Measurements from ENCODE around the gene ZNF710. TPM values are rescaled to one million over a fixed set of nuclear protein-coding genes. Genes with fewer than 3 reads are reported as not detected.
A peak's percentile ranks its signal among the peaks of the same experiment; 100 is the strongest.

ZNF710 gene
- total and polyA plus RNA-seq, 9 of the 15 experiments (the other 6 are each of a cell fraction or from before 2014, with no cell fraction given) = 0.56 to 14.2 (median 5.2) TPM

DNA sequence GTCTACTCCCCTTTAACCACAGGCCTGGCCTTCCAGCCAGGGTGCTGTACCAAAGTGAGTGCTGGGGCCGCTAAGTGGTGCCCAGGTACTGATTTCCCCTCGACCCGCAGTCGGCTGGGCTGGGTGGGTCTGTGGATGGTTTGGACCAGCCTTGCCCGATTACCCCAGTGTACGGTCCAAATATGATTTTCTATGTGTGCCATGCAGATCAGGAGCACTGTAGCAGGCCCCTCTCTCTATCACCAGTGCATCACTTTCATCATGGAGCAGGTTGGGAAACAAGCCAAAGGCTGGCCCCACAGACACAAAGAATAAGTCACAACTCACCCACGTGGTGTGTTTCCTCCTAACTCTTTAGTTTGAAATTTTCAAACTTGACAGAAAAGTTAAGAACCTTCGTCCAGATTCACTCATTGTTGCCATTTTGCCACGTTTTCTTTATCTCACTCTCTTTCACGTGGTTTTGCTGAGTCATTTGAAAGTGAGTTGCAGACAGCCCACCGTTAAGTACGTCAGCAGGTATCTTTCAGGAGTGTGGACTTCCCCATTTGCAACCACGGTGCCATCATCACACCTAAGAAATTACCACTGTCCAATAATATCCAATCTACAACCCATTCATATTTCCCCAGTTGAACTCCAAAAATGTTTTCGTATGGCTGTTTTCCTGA lies 37.0 kb downstream of the ZNF710 start (continued):
- TF ChIP-seq, protein P1, sequence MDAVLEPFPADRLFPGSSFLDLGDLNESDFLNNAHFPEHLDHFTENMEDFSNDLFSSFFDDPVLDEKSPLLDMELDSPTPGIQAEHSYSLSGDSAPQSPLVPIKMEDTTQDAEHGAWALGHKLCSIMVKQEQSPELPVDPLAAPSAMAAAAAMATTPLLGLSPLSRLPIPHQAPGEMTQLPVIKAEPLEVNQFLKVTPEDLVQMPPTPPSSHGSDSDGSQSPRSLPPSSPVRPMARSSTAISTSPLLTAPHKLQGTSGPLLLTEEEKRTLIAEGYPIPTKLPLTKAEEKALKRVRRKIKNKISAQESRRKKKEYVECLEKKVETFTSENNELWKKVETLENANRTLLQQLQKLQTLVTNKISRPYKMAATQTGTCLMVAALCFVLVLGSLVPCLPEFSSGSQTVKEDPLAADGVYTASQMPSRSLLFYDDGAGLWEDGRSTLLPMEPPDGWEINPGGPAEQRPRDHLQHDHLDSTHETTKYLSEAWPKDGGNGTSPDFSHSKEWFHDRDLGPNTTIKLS (IDR thresholded peaks at IDR 0.05; ENCODE audit: borderline replicate concordance, low read depth) = 0 out of 2 replicates have a peak, but pooled peaks have one; percentile 35
- TF ChIP-seq HINFP (tag; conservative IDR thresholded peaks at IDR 0.05; ENCODE audit: low read depth) = no peak
- TF ChIP-seq, protein P2, sequence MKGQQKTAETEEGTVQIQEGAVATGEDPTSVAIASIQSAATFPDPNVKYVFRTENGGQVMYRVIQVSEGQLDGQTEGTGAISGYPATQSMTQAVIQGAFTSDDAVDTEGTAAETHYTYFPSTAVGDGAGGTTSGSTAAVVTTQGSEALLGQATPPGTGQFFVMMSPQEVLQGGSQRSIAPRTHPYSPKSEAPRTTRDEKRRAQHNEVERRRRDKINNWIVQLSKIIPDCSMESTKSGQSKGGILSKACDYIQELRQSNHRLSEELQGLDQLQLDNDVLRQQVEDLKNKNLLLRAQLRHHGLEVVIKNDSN (CRISPR knock-in tag; IDR thresholded peaks at IDR 0.05) = no peak
- TF ChIP-seq, protein P3, sequence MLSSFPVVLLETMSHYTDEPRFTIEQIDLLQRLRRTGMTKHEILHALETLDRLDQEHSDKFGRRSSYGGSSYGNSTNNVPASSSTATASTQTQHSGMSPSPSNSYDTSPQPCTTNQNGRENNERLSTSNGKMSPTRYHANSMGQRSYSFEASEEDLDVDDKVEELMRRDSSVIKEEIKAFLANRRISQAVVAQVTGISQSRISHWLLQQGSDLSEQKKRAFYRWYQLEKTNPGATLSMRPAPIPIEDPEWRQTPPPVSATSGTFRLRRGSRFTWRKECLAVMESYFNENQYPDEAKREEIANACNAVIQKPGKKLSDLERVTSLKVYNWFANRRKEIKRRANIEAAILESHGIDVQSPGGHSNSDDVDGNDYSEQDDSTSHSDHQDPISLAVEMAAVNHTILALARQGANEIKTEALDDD (IDR thresholded peaks at IDR 0.05) = no peak
- TF ChIP-seq ZNF77 (CRISPR knock-in tag; IDR thresholded peaks at IDR 0.05) = no peak
- TF ChIP-seq ZNF830 (CRISPR knock-in tag; IDR thresholded peaks at IDR 0.05) = no peak
- TF ChIP-seq PHB (CRISPR knock-in tag; IDR thresholded peaks at IDR 0.05) = no peak
- no peak for TF ChIP-seq PURB (CRISPR knock-in tag; IDR thresholded peaks at IDR 0.05; ENCODE audit: low read depth)
- TF ChIP-seq TAF9B (IDR thresholded peaks at IDR 0.05; ENCODE audit: partially characterized antibody) = no peak
- TF ChIP-seq BCOR (IDR thresholded peaks at IDR 0.05) = 0 out of 2 replicates have a peak, but pooled peaks have one; percentile 30
- no peak for TF ChIP-seq ZNF444 (CRISPR knock-in tag; IDR thresholded peaks at IDR 0.05)
- no peak for TF ChIP-seq ZNF717 (CRISPR knock-in tag; IDR thresholded peaks at IDR 0.05)
- no peak for TF ChIP-seq STAT5A (IDR thresholded peaks at IDR 0.05; ENCODE audit: borderline replicate concordance, low read length)
- no peak for TF ChIP-seq CREB5 (CRISPR knock-in tag; IDR thresholded peaks at IDR 0.05)
- TF ChIP-seq ZNF134 (CRISPR knock-in tag; conservative IDR thresholded peaks at IDR 0.05) = no peak
- TF ChIP-seq ZNF589 (CRISPR knock-in tag; IDR thresholded peaks at IDR 0.05; ENCODE audit: low read depth) = peak; percentile 71; the same call in 1 of the 2 replicates
- no peak for TF ChIP-seq STAT5B (CRISPR knock-in tag; IDR thresholded peaks at IDR 0.05)
- TF ChIP-seq, protein P4, sequence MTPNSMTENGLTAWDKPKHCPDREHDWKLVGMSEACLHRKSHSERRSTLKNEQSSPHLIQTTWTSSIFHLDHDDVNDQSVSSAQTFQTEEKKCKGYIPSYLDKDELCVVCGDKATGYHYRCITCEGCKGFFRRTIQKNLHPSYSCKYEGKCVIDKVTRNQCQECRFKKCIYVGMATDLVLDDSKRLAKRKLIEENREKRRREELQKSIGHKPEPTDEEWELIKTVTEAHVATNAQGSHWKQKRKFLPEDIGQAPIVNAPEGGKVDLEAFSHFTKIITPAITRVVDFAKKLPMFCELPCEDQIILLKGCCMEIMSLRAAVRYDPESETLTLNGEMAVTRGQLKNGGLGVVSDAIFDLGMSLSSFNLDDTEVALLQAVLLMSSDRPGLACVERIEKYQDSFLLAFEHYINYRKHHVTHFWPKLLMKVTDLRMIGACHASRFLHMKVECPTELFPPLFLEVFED (CRISPR knock-in tag; conservative IDR thresholded peaks at IDR 0.05) = no peak
- 0 out of 2 replicates have a peak, but pooled peaks have one; percentile 54 for TF ChIP-seq MITF (IDR thresholded peaks at IDR 0.05)

Measured in K562 (cell line).